GM12874 (cell line): Measurements from ENCODE around the gene ZNF283.

Experiments
- TF ChIP-seq, protein P1 (sequence below): IDR thresholded peaks from 2 replicates; pipeline ENCODE4 v1.5.1; 2011; ENCODE audit warnings: low read depth, mild to moderate bottlenecking, control low read depth, low read length, moderate library complexity; ENCODE audit not compliant: insufficient read depth

The ZNF283 gene

GRCh38 chr19:43814663-43815352 is 12.3 kb upstream of the ZNF283 start:
- TF ChIP-seq, protein P1, sequence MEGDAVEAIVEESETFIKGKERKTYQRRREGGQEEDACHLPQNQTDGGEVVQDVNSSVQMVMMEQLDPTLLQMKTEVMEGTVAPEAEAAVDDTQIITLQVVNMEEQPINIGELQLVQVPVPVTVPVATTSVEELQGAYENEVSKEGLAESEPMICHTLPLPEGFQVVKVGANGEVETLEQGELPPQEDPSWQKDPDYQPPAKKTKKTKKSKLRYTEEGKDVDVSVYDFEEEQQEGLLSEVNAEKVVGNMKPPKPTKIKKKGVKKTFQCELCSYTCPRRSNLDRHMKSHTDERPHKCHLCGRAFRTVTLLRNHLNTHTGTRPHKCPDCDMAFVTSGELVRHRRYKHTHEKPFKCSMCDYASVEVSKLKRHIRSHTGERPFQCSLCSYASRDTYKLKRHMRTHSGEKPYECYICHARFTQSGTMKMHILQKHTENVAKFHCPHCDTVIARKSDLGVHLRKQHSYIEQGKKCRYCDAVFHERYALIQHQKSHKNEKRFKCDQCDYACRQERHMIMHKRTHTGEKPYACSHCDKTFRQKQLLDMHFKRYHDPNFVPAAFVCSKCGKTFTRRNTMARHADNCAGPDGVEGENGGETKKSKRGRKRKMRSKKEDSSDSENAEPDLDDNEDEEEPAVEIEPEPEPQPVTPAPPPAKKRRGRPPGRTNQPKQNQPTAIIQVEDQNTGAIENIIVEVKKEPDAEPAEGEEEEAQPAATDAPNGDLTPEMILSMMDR: no peak

GRCh38 chr19:43818500-43818899 is 8.6 kb upstream of the ZNF283 start:
- TF ChIP-seq, protein P1: no peak

- TF ChIP-seq, protein P1: no peak
Observed at GRCh38 chr19:43820098-43820883, 6.8 kb upstream of the ZNF283 start.

DNA sequence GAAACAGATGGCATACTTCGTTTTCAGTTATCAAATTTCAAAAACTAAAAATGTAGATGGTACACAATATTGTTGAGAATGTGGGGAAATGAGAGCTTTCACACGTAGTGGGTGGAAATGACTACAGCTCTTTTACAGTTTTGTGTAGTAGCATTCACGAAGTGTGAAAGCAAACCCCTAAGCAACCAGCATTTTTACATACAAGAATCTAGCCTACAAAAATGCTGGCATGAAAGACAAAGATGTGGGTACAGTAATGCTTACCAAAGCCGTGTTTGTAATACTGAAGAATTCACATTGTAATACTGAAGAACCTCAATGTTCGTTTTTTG is 6.3 kb upstream of the ZNF283 start:
- TF ChIP-seq, protein P1: no peak

- TF ChIP-seq, protein P1: no peak
Observed at GRCh38 chr19:43839139-43839538, 12.0 kb downstream of the ZNF283 start.

GRCh38 chr19:43842007-43842406 is 14.9 kb downstream of the ZNF283 start:
- TF ChIP-seq, protein P1: no peak

GRCh38 chr19:43847246-43847645 is 20.1 kb downstream of the ZNF283 start:
- TF ChIP-seq, protein P1: no peak
